HG03520 (cell line): Measurements from ENCODE around the gene SETBP1.
A peak's percentile ranks its signal among the peaks of the same experiment; 100 is the strongest.

Source experiments
- ATAC-seq: cut with Tn5 transposase; IDR thresholded peaks from one replicate; pipeline ENCODE4 v1.9.1; 2021; ENCODE audit warnings: mild to moderate bottlenecking, moderate library complexity; ENCODE audit not compliant: unreplicated experiment

Gene SETBP1

DNA sequence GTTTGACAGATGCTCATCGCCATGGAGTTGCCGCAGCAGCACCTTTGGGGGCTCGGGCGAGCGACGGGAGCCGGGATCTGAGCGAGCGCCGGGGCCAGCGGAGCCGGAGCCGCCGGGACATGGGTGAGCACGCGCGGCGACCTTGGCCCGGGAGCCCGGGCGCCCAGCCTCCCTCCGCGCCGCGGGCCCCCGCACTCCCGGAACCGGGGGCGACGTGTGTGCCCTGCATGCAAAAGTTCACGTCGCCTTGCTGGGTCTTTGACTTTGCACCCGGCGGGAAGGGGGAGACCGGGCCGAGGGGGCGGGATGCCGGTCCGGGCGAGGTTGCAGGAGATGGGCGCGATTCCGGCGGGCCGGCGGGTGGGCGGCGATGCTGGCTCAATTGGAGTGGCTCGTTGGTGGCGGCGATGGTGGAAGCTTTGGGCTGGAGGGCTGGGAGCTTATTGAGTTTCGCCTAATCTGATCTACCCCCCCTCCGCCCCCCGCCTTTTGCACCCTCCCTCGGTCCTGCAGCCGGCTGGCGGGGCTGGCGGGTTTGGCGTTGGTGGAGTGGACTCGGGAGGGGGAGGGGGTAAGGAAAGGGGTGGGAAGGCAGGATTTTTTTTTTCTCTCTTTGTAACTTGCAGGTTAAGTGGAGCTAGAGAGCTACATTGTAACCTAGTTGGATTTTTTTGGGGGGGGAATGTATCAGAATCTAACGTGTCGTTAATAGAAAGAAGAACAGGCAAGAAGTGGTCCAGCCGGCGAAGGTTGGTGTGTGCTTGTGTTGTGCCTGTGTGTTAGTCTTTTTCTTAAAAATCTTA is at the start of gene SETBP1:
SETBP1 (plus strand) TSS at position 616 of the 803 bp plus-strand sequence. CDS start 20,459 bp downstream, outside the sequence.
- ATAC-seq = no peak

DNA sequence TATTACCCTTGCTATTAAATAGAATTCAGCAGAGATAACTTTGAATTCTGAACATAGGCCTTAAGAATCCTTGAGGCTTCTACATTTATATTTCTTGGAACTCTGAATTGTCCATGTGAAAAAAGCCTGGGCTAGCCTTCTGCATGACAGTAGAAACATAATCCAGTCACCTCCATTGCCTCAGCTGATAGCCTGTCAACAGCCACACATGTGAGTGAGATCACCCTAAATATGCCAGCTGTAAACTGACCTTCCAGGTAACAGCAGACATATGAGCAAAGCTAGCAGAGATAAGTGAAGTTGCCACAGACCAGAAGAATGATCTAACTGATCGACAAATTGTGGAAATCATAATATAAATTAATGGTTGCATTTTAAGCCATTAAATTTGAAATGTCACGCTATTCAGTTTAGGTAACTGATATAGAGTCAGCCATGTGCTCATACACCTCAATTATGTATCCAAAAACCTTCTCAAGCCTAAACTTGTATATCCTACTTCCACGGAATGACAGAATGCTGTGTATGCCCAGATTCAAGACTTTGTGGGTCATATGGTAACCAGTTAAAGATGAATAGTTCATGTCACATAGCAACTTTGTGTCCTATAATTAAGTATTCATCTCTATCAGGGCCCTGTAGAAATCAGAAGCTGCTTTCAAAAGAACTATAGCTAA is 48.1 kb upstream of the SETBP1 start:
- no peak for ATAC-seq

GRCh38 chr18:44635546-44635945 is 45.1 kb upstream of the SETBP1 start:
- ATAC-seq = no peak

DNA sequence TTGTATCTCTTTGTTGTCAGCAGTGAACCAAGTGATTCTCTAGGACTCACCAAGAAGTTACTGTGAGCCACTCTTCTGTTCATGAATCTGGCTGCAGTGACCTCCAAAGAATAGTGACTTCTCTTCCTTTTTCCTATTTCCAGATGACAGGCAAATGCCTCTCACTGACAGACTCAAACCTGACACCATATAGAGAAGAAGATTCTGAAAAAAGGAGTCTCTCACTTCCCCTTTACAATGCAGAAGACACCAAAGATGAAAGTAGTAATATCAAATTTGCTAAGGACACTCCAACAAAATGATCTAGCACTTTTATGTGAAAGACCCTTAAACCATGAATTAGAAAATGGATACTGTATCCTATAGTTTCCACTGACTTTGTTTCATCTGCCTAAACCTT is 44.4 kb upstream of the SETBP1 start:
- ATAC-seq = peak; percentile 70

- ATAC-seq = no peak
Measured at GRCh38 chr18:44637210-44638033, 43.3 kb upstream of the SETBP1 start.

- ATAC-seq = no peak
Measured at GRCh38 chr18:44638034-44638540, 42.6 kb upstream of the SETBP1 start.

GRCh38 chr18:44638811-44639210 is 41.9 kb upstream of the SETBP1 start:
- no peak for ATAC-seq

DNA sequence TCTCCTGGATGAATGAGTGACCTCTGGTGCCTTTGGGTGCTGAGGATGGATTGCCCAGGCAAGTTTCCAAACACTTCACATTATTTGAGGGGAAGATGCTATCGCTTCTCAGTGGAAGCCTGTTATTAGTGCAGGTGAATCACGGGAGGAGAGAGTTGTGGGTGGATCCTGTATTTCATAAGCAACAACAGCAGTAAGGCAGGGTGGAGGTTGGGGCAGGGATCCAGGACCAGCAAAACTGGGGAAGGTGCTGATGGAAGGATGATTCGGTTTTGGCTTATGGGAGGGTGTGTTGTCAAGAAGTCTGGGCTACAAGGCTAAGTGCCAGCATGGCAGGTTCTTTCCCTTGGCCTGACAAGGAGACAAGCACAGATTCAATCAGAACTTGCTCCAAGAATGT is 37.7 kb upstream of the SETBP1 start:
- ATAC-seq = no peak

DNA sequence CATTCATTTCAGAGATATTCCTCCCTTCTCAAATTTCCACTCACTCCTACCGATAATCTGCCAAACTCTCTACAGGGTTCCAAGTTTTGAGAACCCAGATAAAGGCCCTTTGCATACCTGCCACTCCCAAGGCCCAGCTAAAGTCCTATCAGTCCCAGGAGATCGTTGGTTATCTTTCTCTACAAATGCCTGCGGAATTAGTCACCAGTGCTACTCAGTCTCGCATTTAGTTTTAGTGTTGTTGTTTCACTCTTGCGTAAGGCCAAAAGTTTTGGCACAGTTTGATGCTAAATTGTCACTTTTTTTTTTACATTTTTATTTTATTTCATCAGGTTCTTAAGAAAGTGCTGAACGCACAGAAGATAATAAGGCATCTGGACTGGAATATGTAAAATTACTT is 29.2 kb upstream of the SETBP1 start:
- ATAC-seq = no peak

DNA sequence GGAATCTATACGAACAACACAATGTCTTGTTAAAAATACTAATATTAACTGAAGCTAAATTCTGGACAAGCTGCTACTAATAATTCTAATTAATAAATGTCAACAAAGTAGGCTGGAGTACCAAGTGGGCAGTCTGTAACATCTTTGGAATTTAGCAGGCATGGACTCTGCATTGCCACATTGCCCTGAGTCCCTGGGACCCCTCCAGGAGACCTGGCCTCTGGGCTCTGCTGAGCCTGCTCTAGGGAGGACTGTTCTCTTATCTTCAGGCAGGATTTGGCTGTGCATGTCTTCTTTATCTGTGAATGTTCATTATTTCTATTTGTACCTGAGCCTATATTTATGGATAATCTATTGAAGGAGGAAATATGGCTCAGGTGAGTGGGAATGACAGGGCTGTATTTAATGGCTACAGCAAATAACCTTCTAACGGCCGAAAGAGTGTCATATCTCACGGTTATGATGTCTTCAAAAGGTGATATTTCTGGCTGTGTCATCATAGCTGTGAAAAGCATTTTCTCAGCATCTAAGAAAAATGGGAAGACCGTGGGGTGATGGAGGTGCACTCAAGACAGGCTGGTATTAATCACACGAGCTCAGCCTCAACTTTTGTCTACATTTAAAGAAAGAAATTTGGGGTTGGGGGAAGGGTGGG is 28.6 kb upstream of the SETBP1 start:
- no peak for ATAC-seq

DNA sequence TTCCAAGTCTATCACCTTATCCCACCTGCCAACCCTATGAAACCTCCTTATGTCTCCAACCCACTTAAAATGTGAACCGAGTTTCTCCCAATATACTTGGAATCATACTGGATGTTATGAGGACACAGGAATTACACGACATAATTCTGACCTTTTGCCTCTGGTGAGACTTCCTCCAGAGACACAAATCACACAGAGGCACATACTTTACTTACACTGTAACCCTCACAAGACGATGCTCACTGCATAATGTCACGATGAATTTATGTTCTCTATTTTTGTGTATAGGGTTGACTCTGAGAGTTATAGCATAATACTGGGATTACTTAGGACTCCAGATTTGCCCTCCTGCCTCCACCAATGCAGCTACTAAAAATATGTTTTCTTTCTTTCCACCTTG is 28.0 kb upstream of the SETBP1 start:
- no peak for ATAC-seq

DNA sequence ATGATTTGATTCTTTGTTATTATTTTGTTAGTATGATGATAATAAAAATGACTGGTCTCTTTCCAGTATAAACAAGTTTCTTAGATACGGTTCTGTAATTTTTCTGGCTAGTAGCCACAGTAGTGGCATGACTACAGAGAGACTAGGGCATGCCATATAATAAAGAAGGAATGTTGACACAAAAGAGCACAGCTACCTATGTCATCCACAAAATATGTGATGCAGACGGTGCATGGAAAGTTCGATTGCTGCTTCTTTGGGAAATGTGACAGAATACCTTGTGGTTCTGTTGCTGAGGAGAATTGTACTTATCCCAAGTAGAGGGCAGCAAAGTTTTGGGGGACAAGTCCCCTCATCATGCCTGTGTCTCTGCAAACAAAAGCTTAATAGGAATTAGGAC is 26.1 kb upstream of the SETBP1 start:
- ATAC-seq = no peak

- no peak for ATAC-seq
Measured at GRCh38 chr18:44655435-44655834, 25.3 kb upstream of the SETBP1 start.

GRCh38 chr18:44659771-44660170 is 20.9 kb upstream of the SETBP1 start:
- no peak for ATAC-seq

- no peak for ATAC-seq
Measured at GRCh38 chr18:44668270-44668975, 12.3 kb upstream of the SETBP1 start.

DNA sequence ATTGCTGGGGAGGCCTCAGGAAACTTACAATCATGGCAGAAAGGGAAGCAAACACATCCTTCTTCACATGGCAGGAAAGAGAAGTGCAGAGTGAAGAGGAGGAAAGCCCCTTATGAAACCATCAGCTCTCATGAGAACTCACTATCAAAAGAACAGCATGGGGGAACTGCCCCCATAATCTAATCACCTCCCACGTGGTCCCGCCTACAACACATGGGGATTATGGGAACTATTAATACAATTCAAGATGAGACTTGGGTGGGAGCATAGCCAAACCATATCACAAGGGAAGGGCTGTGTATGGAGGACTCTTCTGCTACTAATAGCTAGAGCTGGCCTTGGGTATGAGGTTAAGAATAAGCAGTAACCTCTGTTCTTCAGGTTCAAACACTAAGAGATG is 8.8 kb upstream of the SETBP1 start:
- no peak for ATAC-seq

DNA sequence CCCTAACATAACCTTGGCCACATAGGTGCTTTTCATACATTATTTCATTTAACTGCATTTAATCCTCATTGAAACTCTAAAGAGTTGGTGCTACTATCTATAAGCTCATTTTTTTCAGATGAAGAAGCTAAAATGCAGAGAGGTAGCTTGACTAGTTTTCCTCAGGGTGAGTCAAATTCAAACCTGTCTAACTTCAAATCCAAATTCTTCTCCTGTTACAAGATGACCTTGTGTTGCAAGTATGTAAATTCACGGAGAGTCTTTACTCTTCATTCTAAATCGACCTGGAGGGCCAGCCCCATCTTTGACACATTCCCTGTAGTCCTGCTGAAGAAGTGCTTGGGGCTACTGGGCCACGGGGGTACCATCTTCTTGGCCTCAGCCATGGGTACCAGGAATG is 8.2 kb upstream of the SETBP1 start:
- ATAC-seq = no peak

DNA sequence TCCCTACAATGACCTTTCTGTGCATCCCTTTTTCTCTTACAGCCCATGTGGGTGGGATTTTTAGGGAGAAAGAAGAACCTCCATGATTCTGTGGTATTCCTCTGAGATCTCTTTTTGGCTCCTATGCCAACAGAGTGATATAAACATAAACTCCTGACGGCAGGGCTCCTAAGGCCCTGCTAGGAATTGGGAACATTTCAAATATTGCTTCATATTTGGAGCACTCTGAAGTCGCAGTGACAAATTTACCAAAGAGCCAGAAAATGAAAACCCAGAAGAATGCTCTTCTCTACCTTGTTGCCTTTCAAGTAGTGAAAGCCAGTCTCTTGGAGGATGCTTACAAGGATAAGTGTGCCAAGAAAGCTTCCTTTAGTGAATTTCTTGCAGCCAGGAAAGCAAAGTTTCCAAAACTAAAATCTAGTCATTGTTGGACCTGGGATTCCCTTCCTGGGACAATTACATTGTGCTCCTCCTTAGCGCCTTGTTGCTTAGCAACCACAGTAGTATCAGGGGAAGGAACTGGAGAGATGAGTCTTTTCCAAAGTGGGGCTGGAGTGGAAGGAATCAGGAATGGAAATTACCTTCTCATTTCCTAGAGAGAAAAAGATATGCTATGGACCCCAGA is 7.3 kb upstream of the SETBP1 start:
- no peak for ATAC-seq

DNA sequence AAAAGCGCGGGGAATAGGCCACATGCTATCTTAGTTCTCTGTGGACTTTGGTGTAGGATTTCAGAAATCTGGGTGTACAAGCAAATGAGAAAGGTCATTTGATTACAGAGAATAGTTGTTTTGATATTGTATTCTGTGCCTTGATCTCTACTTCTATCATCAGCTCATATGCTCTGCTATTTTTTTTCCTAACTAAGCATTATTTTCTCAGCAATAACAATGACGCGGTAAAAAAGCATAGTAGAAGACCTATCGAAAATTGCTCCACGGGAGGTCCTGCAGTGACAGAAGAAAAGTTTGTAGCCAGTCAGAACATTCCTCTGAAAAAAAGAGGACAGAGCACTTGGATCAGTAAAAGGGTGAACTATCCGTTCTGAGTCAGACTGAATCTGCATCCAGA is 2.8 kb upstream of the SETBP1 start:
- ATAC-seq = no peak

GRCh38 chr18:44678725-44679055 is 2.0 kb upstream of the SETBP1 start:
- no peak for ATAC-seq
